HEK293 (cell line): ENCODE measurements around the gene KPNA4.

ENCODE experiments used
- PRDM1 ChIP-seq: fragments of 450-650 bp; formaldehyde crosslinking; IDR thresholded peaks from 2 replicates; pipeline ENCODE4; 2016; ENCODE audit warnings: missing biosample characterization, missing genetic modification characterization
- ZBTB8A ChIP-seq: fragments of 450-650 bp; formaldehyde crosslinking; IDR thresholded peaks from 2 replicates; pipeline ENCODE4 v1.5.1; 2016; ENCODE audit warnings: missing biosample characterization, missing genetic modification characterization
- ZIC2 ChIP-seq: fragments of 450-650 bp; formaldehyde crosslinking; IDR thresholded peaks from 2 replicates; pipeline ENCODE4 v1.5.1; 2016; ENCODE audit warnings: missing biosample characterization, missing genetic modification characterization
- ZNF654 ChIP-seq: fragments of 450-650 bp; formaldehyde crosslinking; IDR thresholded peaks from 2 replicates; pipeline ENCODE4 v1.5.1; 2016; ENCODE audit warnings: low read depth, missing biosample characterization, missing genetic modification characterization
- ZNF785 ChIP-seq: fragments of 450-650 bp; formaldehyde crosslinking; IDR thresholded peaks from 2 replicates; pipeline ENCODE4 v1.5.1; 2016; ENCODE audit warnings: missing biosample characterization, missing genetic modification characterization
- TF ChIP-seq, protein P1 (sequence below): fragments of 450-650 bp; formaldehyde crosslinking; IDR thresholded peaks from 2 replicates; pipeline ENCODE4 v1.5.1; 2016; ENCODE audit warnings: missing biosample characterization, missing genetic modification characterization, low read depth
- TF ChIP-seq, protein P2 (sequence below): fragments of 450-650 bp; formaldehyde crosslinking; IDR thresholded peaks from 2 replicates; pipeline ENCODE4 v1.5.1; 2016; ENCODE audit warnings: missing biosample characterization, missing genetic modification characterization
- TF ChIP-seq, protein P3 (sequence below): fragments of 450-650 bp; formaldehyde crosslinking; IDR thresholded peaks from 2 replicates; pipeline ENCODE4 v1.5.1; 2016; ENCODE audit warnings: missing biosample characterization, missing genetic modification characterization
- TF ChIP-seq, protein P4 (sequence below): fragments of 450-650 bp; formaldehyde crosslinking; IDR thresholded peaks from 2 replicates; pipeline ENCODE4 v1.5.1; 2016; ENCODE audit warnings: missing biosample characterization, missing genetic modification characterization

DNA sequence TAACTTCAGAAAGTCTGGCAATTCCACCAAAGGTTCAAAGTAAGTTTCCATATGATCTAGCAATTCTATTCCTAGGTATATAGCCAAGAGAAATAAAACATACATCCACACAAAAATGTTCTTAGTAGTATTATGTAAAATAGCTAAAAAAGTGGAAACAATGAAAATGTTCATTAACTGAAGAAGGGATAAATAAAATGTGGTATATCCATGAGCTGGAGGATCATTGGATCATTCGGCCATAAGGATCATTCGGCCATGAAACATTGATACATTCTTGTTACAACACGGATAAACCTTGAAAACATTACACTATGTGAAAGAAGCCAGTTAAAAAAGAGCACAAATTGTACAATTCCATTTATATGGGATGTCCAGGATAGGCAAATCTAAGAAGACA lies 2.4 kb downstream of the KPNA4 start:
- TF ChIP-seq, protein P1, sequence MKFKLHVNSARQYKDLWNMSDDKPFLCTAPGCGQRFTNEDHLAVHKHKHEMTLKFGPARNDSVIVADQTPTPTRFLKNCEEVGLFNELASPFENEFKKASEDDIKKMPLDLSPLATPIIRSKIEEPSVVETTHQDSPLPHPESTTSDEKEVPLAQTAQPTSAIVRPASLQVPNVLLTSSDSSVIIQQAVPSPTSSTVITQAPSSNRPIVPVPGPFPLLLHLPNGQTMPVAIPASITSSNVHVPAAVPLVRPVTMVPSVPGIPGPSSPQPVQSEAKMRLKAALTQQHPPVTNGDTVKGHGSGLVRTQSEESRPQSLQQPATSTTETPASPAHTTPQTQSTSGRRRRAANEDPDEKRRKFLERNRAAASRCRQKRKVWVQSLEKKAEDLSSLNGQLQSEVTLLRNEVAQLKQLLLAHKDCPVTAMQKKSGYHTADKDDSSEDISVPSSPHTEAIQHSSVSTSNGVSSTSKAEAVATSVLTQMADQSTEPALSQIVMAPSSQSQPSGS (tag by site-specific recombination), result no peak
- TF ChIP-seq ZNF654 (no peak), PRDM1 (tag by site-specific recombination) (no peak), ZBTB8A (no peak), ZNF785 (tag by site-specific recombination) (no peak), ZIC2 (tag by site-specific recombination) (no peak)
- TF ChIP-seq, protein P2, sequence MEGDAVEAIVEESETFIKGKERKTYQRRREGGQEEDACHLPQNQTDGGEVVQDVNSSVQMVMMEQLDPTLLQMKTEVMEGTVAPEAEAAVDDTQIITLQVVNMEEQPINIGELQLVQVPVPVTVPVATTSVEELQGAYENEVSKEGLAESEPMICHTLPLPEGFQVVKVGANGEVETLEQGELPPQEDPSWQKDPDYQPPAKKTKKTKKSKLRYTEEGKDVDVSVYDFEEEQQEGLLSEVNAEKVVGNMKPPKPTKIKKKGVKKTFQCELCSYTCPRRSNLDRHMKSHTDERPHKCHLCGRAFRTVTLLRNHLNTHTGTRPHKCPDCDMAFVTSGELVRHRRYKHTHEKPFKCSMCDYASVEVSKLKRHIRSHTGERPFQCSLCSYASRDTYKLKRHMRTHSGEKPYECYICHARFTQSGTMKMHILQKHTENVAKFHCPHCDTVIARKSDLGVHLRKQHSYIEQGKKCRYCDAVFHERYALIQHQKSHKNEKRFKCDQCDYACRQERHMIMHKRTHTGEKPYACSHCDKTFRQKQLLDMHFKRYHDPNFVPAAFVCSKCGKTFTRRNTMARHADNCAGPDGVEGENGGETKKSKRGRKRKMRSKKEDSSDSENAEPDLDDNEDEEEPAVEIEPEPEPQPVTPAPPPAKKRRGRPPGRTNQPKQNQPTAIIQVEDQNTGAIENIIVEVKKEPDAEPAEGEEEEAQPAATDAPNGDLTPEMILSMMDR (tag by site-specific recombination), result no peak
- TF ChIP-seq, protein P3, sequence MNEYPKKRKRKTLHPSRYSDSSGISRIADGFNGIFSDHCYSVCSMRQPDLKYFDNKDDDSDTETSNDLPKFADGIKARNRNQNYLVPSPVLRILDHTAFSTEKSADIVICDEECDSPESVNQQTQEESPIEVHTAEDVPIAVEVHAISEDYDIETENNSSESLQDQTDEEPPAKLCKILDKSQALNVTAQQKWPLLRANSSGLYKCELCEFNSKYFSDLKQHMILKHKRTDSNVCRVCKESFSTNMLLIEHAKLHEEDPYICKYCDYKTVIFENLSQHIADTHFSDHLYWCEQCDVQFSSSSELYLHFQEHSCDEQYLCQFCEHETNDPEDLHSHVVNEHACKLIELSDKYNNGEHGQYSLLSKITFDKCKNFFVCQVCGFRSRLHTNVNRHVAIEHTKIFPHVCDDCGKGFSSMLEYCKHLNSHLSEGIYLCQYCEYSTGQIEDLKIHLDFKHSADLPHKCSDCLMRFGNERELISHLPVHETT (tag by site-specific recombination), result no peak
- TF ChIP-seq, protein P4, sequence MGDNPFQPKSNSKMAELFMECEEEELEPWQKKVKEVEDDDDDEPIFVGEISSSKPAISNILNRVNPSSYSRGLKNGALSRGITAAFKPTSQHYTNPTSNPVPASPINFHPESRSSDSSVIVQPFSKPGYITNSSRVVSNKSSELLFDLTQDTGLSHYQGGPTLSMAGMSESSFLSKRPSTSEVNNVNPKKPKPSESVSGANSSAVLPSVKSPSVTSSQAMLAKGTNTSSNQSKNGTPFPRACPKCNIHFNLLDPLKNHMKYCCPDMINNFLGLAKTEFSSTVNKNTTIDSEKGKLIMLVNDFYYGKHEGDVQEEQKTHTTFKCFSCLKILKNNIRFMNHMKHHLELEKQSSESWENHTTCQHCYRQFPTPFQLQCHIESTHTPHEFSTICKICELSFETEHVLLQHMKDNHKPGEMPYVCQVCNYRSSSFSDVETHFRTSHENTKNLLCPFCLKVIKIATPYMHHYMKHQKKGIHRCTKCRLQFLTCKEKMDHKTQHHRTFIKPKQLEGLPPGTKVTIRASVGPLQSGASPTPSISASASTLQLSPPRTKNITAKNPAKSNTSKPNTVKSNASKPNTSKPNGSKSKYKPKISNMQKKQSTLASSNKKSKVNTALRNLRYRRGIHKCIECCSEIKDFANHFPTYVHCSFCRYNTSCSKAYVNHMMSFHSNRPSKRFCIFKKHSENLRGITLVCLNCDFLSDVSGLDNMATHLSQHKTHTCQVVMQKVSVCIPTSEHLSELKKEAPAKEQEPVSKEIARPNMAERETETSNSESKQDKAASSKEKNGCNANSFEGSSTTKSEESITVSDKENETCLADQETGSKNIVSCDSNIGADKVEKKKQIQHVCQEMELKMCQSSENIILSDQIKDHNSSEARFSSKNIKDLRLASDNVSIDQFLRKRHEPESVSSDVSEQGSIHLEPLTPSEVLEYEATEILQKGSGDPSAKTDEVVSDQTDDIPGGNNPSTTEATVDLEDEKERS (tag by site-specific recombination), result no peak
